Neural progenitor cell (in vitro differentiated cells): Measurements from ENCODE around the gene KCNJ18.
"Not testable (repeated sequence)": the region's sequence is repeated elsewhere in the genome, so short reads cannot be mapped to it uniquely, and the experiment has no call there.

ENCODE experiments used
- CTCF ChIP-seq: fragments of 200-600 bp; sonication (generic); IDR thresholded peaks from 2 replicates; pipeline ENCODE4 v1.5.1; 2017; ENCODE audit warnings: antibody characterized with exemption, mild to moderate bottlenecking
- EZH2 ChIP-seq: fragments of 200-600 bp; sonication (generic); IDR thresholded peaks from 2 replicates; pipeline ENCODE4 v1.6.1; 2017; ENCODE audit warnings: antibody characterized with exemption, mild to moderate bottlenecking, moderate library complexity
- EZH2phosphoT487 ChIP-seq: fragments of 200-600 bp; sonication (generic); IDR thresholded peaks from 2 replicates; pipeline ENCODE4 v1.6.1; 2017; ENCODE audit warnings: antibody characterized with exemption

DNA sequence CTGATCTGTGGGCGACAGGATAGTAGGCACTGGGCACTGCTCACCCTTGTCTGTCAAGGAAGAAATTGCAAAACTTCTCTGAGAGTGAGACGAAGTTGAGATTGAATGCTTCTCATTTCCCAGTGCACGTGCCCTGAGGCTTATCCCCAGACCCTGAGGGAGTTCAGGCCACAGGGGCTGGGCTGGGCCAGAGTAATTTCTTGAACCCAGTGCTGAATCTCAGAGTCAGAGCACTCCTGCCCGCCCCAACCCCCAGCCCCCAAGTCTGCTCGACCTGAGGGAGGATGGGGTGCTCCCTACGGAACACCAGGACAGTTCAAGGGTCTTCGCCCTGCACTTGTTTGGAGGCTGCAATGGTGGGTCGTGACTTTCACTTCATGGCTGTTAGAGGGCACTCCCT lies 17.7 kb downstream of the KCNJ18 start:
- not testable (repeated sequence) for TF ChIP-seq CTCF, EZH2, EZH2phosphoT487
